HCT116 (cell line): ENCODE data around the gene HINT1. TPM values are rescaled to one million over a fixed set of nuclear protein-coding genes. Genes with fewer than 3 reads are reported as not detected.
"Not testable (repeated sequence)": the region's sequence is repeated elsewhere in the genome, so short reads cannot be mapped to it uniquely, and the experiment has no call there.

Experiments used
- ATAC-seq: fragments of 200-7000 bp; cut with Tn5 transposase; 2 replicates; pipeline ENCODE4 v1.9.1; 2020; ENCODE audit warnings: mild to moderate bottlenecking, moderate library complexity
- BruUV-seq: library from RNA; stranded (reverse); fragments of 400-500 nt; replicated peaks from 2 replicates; lab custom pipeline; 2021; lab: Mats Ljungman, UMichigan
- CTCF ChIA-PET: fragments of 300-600 bp; sonication (Branson Sonifier 250); formaldehyde crosslinking; loops from one replicate; lab custom pipeline; 2021; ENCODE audit warnings: antibody characterized with exemption; lab: Charles Lee
- POLR2A ChIA-PET: fragments of 300-600, 350-600 bp; sonication (Branson Sonifier 250); formaldehyde crosslinking; loops from one replicate; lab custom pipeline; 2021; ENCODE audit warnings: antibody characterized with exemption; lab: Charles Lee
- RAD21 ChIA-PET, 2 experiments: fragments of 300-600 bp; sonication (Branson Sonifier 250); formaldehyde crosslinking; loops; one replicate each; lab custom pipeline; 2023; ENCODE audit warnings: low total read pairs in 2 of 2; ENCODE audit not compliant: uncharacterized antibody in 2 of 2, unreplicated experiment in 2 of 2, low non-redundant PET in 1 of 2; lab: Charles Lee
- DNase-seq: peaks from one replicate; pipeline ENCODE4 v3.0.0-alpha.2; 2010; ENCODE audit warnings: low read depth, low spot score
- H2AFZ ChIP-seq: fragments of 200-600 bp; shearing (Covaris generic), sonication (generic); 2 replicates; pipeline ENCODE4 v1.6.1; 2017; ENCODE audit warnings: low read depth, mixed run types, mixed read lengths, antibody characterized with exemption, low read length; ENCODE audit not compliant: poor library complexity, severe bottlenecking
- H3K27ac ChIP-seq: 2 replicates; pipeline ENCODE4 v1.5.1; 2012; ENCODE audit warnings: low read depth, low read length
- H3K27me3 ChIP-seq: fragments of 200-600 bp; sonication (generic); 2 replicates; pipeline ENCODE4 v1.6.1; 2016; ENCODE audit warnings: mixed run types, low read length, mixed read lengths; ENCODE audit not compliant: insufficient read depth
- H3K36me3 ChIP-seq, 2 experiments: fragments of 200-500 bp in 1 of 2; fragments of 200-600 bp in 1 of 2; sonication (Bioruptor generic) in 1 of 2; sonication (generic) in 1 of 2; 2 replicates each; pipeline versions ENCODE4 v1.5.1 to v1.6.1; 2014 to 2016; ENCODE audit warnings: low read length in 2 of 2, inconsistent platforms in 1 of 2, mixed read lengths in 1 of 2, mixed run types in 1 of 2; ENCODE audit not compliant: insufficient read depth in 2 of 2, control insufficient read depth in 1 of 2
- H3K4me1 ChIP-seq, 2 experiments: fragments of 200-600 bp in 1 of 2; sonication (generic) in 1 of 2; 2 replicates each; pipeline versions ENCODE4 v1.5.1 to v1.6.1; 2012 to 2017; ENCODE audit warnings: low read length in 2 of 2, inconsistent platforms in 1 of 2, mild to moderate bottlenecking in 1 of 2, mixed read lengths in 1 of 2, mixed run types in 1 of 2, moderate library complexity in 1 of 2; ENCODE audit not compliant: insufficient read depth in 2 of 2, control insufficient read depth in 1 of 2
- H3K4me2 ChIP-seq: fragments of 200-600 bp; sonication (generic); 2 replicates; pipeline ENCODE4 v1.6.1; 2017; ENCODE audit warnings: mixed run types, low read length, mixed read lengths
- H3K4me3 ChIP-seq, 2 experiments: fragments of 200-600 bp in 1 of 2; sonication (generic) in 1 of 2; replicated peaks in 1 of 2; 2 replicates each; pipeline ENCODE4 v1.5.1; 2011 to 2016; ENCODE audit warnings: low read length in 2 of 2, control low read depth in 1 of 2, low read depth in 1 of 2, mild to moderate bottlenecking in 1 of 2, mixed read lengths in 1 of 2, mixed run types in 1 of 2
- H3K79me2 ChIP-seq: fragments of 200-600 bp; sonication (generic); 2 replicates; pipeline ENCODE4 v1.6.1; 2017; ENCODE audit warnings: mild to moderate bottlenecking, mixed run types, low read length, moderate library complexity, mixed read lengths; ENCODE audit not compliant: insufficient read depth
- H3K9ac ChIP-seq: fragments of 200-600 bp; sonication (generic); 2 replicates; pipeline ENCODE4 v1.6.1; 2016; ENCODE audit warnings: low read length, mixed read lengths
- H3K9me2 ChIP-seq: fragments of 200-600 bp; sonication (generic), shearing (Covaris generic); 2 replicates; pipeline ENCODE4 v1.6.1; 2017; ENCODE audit warnings: mixed run types, mild to moderate bottlenecking, moderate library complexity; ENCODE audit not compliant: insufficient read depth
- H3K9me3 ChIP-seq, 2 experiments: fragments of 200-500 bp in 1 of 2; fragments of 200-600 bp in 1 of 2; sonication (Bioruptor generic) in 1 of 2; sonication (generic) in 1 of 2; 2 replicates each; pipeline ENCODE4 v1.6.1; 2014 to 2017; ENCODE audit warnings: low read length in 2 of 2, mixed read lengths in 2 of 2, inconsistent platforms in 1 of 2, low read depth in 1 of 2, mild to moderate bottlenecking in 1 of 2, mixed run types in 1 of 2, moderate library complexity in 1 of 2; ENCODE audit not compliant: control insufficient read depth in 1 of 2, insufficient read depth in 1 of 2
- H4K20me1 ChIP-seq: fragments of 200-600 bp; sonication (generic), shearing (Covaris generic); 2 replicates; pipeline ENCODE4 v1.6.1; 2017; ENCODE audit warnings: mixed run types, mild to moderate bottlenecking, moderate library complexity; ENCODE audit not compliant: insufficient read depth
- ATF3 ChIP-seq: IDR thresholded peaks from 2 replicates; pipeline ENCODE4 v1.6.1; 2012
- CBX3 ChIP-seq: IDR thresholded peaks from 2 replicates; pipeline ENCODE4 v1.6.1; 2012; ENCODE audit warnings: low read depth
- CTCF ChIP-seq, 3 experiments: fragments of 200-600 bp in 1 of 3; sonication (generic) in 1 of 3; IDR thresholded peaks in 2 of 3; conservative IDR thresholded peaks in 1 of 3; 2 replicates each; pipeline ENCODE4 v1.5.1; 2012 to 2017; ENCODE audit warnings: low read depth in 2 of 3, low read length in 2 of 3, antibody characterized with exemption in 1 of 3, borderline replicate concordance in 1 of 3, control low read depth in 1 of 3, mild to moderate bottlenecking in 1 of 3, mixed read lengths in 1 of 3, mixed run types in 1 of 3, moderate library complexity in 1 of 3; ENCODE audit not compliant: insufficient read depth in 1 of 3
- ELF1 ChIP-seq: IDR thresholded peaks from 2 replicates; pipeline ENCODE4 v1.6.1; 2012; ENCODE audit warnings: low read depth, borderline replicate concordance
- EZH2phosphoT487 ChIP-seq: fragments of 200-600 bp; IDR thresholded peaks from 2 replicates; pipeline ENCODE4 v1.6.1; 2018; ENCODE audit warnings: antibody characterized with exemption, borderline replicate concordance
- FOSL1 ChIP-seq: IDR thresholded peaks from 2 replicates; pipeline ENCODE4 v1.6.1; 2012; ENCODE audit warnings: low read depth
- REST ChIP-seq: IDR thresholded peaks from 2 replicates; pipeline ENCODE4 v1.6.1; 2012; ENCODE audit warnings: low read depth
- SP1 ChIP-seq: IDR thresholded peaks from 2 replicates; pipeline ENCODE4 v1.6.1; 2012; ENCODE audit warnings: low read depth
- YY1 ChIP-seq: IDR thresholded peaks from 2 replicates; pipeline ENCODE4 v1.6.1; 2011; ENCODE audit warnings: low read length, low read depth, moderate library complexity, mild to moderate bottlenecking; ENCODE audit not compliant: insufficient replicate concordance; ENCODE audit errors: extremely low read depth
- ZBTB33 ChIP-seq: IDR thresholded peaks from 2 replicates; pipeline ENCODE4 v1.6.1; 2011; ENCODE audit warnings: mild to moderate bottlenecking, low read length, moderate library complexity; ENCODE audit not compliant: insufficient replicate concordance; ENCODE audit errors: extremely low read depth
- ZNF274 ChIP-seq: fragments of 200-500 bp; sonication (Bioruptor generic); IDR thresholded peaks from 2 replicates; pipeline ENCODE4 v1.6.1; 2014; ENCODE audit warnings: mild to moderate bottlenecking, low read depth, low read length, inconsistent platforms
- intact Hi-C: fragments of 100-400 bp; cut with micrococcal nuclease; formaldehyde crosslinking; loops from 2 replicates; pipeline ENCODE4 v1.10.0; 2022
- total RNA-seq: library from RNA; stranded (reverse); gene quantifications from one replicate; pipeline ENCODE4 v1.2.1, GENCODE V29; 2021; ENCODE audit not compliant: unreplicated experiment

The HINT1 gene
- total RNA-seq, 1 experiment from 2014 or later = 222 TPM

GRCh38 chr5:131129306-131129705 lies 35.8 kb downstream of the HINT1 start:
- RAD21 ChIA-PET = no interaction called here
- Histone ChIP-seq H3K4me3 (no peak overlapping the region), H3K79me2 (no peaks in the 10 kb centered on the region), H3K36me3 (no peaks in the 10 kb centered on the region), H3K27me3 (no peaks in the 10 kb centered on the region), H4K20me1 (no peaks in the 10 kb centered on the region), H3K9me2 (no peaks in the 10 kb centered on the region), H3K4me1 (no peaks in the 10 kb centered on the region), H3K9ac (no peak overlapping the region), H3K9me3 (no peaks in the 10 kb centered on the region), H3K4me2 (no peak overlapping the region), H2AFZ (no peak overlapping the region), H3K27ac (no peak overlapping the region)
- POLR2A ChIA-PET = no interaction called here
- no peak for TF ChIP-seq SP1
- TF ChIP-seq REST = no peak
- no peak for TF ChIP-seq ZBTB33
- TF ChIP-seq FOSL1 = no peak
- no peak for TF ChIP-seq CBX3
- no peak for TF ChIP-seq CTCF (IDR thresholded peaks at IDR 0.05 in 2 of 3, conservative IDR thresholded peaks at IDR 0.05 in 1 of 3; ENCODE audit: borderline replicate concordance in 1 of 3, insufficient read depth in 1 of 3, low read depth in 2 of 3, low read length in 2 of 3)
- TF ChIP-seq YY1 = no peak
- TF ChIP-seq ELF1 = no peak
- TF ChIP-seq ZNF274 = no peak
- TF ChIP-seq EZH2phosphoT487 = no peak
- no peak for TF ChIP-seq ATF3
- no TSS peak for BruUV-seq
- DNase-seq (no peak), ATAC-seq (no peak)
- CTCF ChIA-PET = no interaction called here
- intact Hi-C loops = no loop called here

- H4K20me1 ChIP-seq, BruUV-seq, H3K4me3 ChIP-seq, POLR2A ChIA-PET, H3K79me2 ChIP-seq, H3K9ac ChIP-seq, H3K9me2 ChIP-seq, H3K27me3 ChIP-seq, RAD21 ChIA-PET, H2AFZ ChIP-seq, H3K27ac ChIP-seq, H3K4me2 ChIP-seq, DNase-seq, H3K36me3 ChIP-seq, H3K4me1 ChIP-seq, intact Hi-C loops, ATAC-seq, H3K9me3 ChIP-seq, CTCF ChIA-PET: not testable (repeated sequence)
Measured at GRCh38 chr5:131127244-131127643, 37.8 kb downstream of the HINT1 start.
